GM12878 (cell line): ENCODE results near the gene LCP1. TPM values are rescaled to one million over a fixed set of nuclear protein-coding genes. Genes with fewer than 3 reads are reported as not detected.

Experiments
- ATAC-seq: fragments of 200-7000 bp; cut with Tn5 transposase; 3 replicates; pipeline ENCODE4 v1.9.1; 2020; ENCODE audit warnings: mild to moderate bottlenecking, moderate library complexity
- BruUV-seq: library from RNA; stranded (reverse); fragments of 400-500 nt; replicated peaks from 2 replicates; lab custom pipeline; 2021; lab: Mats Ljungman, UMichigan
- CTCF ChIA-PET: fragments of 300-600 bp; sonication (Branson Sonifier 250); formaldehyde crosslinking; extraction: SDS; loops from one replicate; lab custom pipeline; 2021; ENCODE audit warnings: inconsistent platforms; lab: Yijun Ruan, JAX
- POLR2A ChIA-PET: fragments of 350-600 bp; formaldehyde crosslinking; extraction: SDS; loops from one replicate; lab custom pipeline; 2021; ENCODE audit warnings: inconsistent platforms; lab: Charles Lee
- RAD21 ChIA-PET: fragments of 300-600 bp; sonication (Branson Sonifier 250); formaldehyde crosslinking; loops from one replicate; lab custom pipeline; 2023; ENCODE audit warnings: antibody characterized with exemption; ENCODE audit not compliant: unreplicated experiment; lab: Charles Lee
- SMC1A ChIA-PET: fragments of 300-600 bp; sonication (Branson Sonifier 250); formaldehyde crosslinking; loops from one replicate; lab custom pipeline; 2023; ENCODE audit not compliant: unreplicated experiment, uncharacterized antibody; lab: Charles Lee
- DNase-seq: peaks from one replicate; pipeline ENCODE4 v3.0.0-alpha.2; 2011; ENCODE audit warnings: low read depth, low spot score
- FAIRE-seq: peaks from 3 replicates; lab custom pipeline; 2011; peaks lifted over from hg19 to GRCh38; lab: Jason Lieb, UNC
- H2AFZ ChIP-seq: 2 replicates; pipeline ENCODE4 v1.6.0; 2011; ENCODE audit warnings: low read depth, low read length, control low read depth; ENCODE audit not compliant: control insufficient read depth
- H3K27ac ChIP-seq: 2 replicates; pipeline ENCODE4 v1.5.1; 2011; ENCODE audit warnings: control low read depth; ENCODE audit not compliant: control insufficient read depth, insufficient read depth
- H3K27me3 ChIP-seq, 2 experiments: replicated peaks in 1 of 2; 2 replicates each; pipeline versions ENCODE4 v1.6.0 to v1.6.1; 2011; ENCODE audit warnings: low read length in 1 of 2; ENCODE audit not compliant: control insufficient read depth in 2 of 2, insufficient read depth in 2 of 2
- H3K36me3 ChIP-seq, 2 experiments: 2 replicates each; pipeline ENCODE4 v1.5.1; 2011; ENCODE audit warnings: low read length in 1 of 2; ENCODE audit not compliant: control insufficient read depth in 2 of 2, insufficient read depth in 2 of 2
- H3K4me1 ChIP-seq: 2 replicates; pipeline ENCODE4 v1.6.1; 2011; ENCODE audit warnings: mild to moderate bottlenecking, low read length, moderate library complexity, mixed read lengths; ENCODE audit not compliant: control insufficient read depth, insufficient read depth
- H3K4me2 ChIP-seq: 2 replicates; pipeline ENCODE4 v1.6.0; 2011; ENCODE audit warnings: control low read depth; ENCODE audit not compliant: control insufficient read depth, insufficient read depth
- H3K4me3 ChIP-seq: fragments of 200-600 bp; sonication (generic); 2 replicates; pipeline ENCODE4 v1.5.1; 2016
- H3K79me2 ChIP-seq: 2 replicates; pipeline ENCODE4 v1.6.0; 2011; ENCODE audit warnings: low read length; ENCODE audit not compliant: control insufficient read depth, insufficient read depth
- H3K9ac ChIP-seq: 2 replicates; pipeline ENCODE4 v1.8.0; 2011; ENCODE audit warnings: low read length, control low read depth, mixed read lengths; ENCODE audit not compliant: control insufficient read depth, insufficient read depth
- H3K9me3 ChIP-seq: replicated peaks from 3 replicates; pipeline ENCODE4 v1.5.1; 2011; ENCODE audit warnings: mild to moderate bottlenecking, low read length; ENCODE audit not compliant: control insufficient read depth, insufficient read depth
- H4K20me1 ChIP-seq: 2 replicates; pipeline ENCODE4 v1.6.0; 2011; ENCODE audit not compliant: control insufficient read depth, insufficient read depth
- ATF2 ChIP-seq: IDR thresholded peaks from 2 replicates; pipeline ENCODE4 v1.6.1; 2012; ENCODE audit warnings: low read length, inconsistent platforms
- BHLHE40 ChIP-seq, 2 experiments: fragments of 450-650 bp in 1 of 2; IDR thresholded peaks; 2 replicates each; pipeline ENCODE4 v1.6.1; 2011 to 2017; ENCODE audit warnings: low read depth in 2 of 2, borderline replicate concordance in 1 of 2, improper control_type of control experiment in 1 of 2, low read length in 1 of 2, mild to moderate bottlenecking in 1 of 2
- CBX5 ChIP-seq: sonication (generic); IDR thresholded peaks from 2 replicates; pipeline ENCODE4 v1.6.1; 2016; ENCODE audit warnings: low read depth, moderate library complexity, mild to moderate bottlenecking, inconsistent platforms
- CEBPZ ChIP-seq: fragments of 150-350 bp; IDR thresholded peaks from 2 replicates; pipeline ENCODE4 v1.6.1; 2016; ENCODE audit warnings: low read depth, low read length
- CREB1 ChIP-seq: IDR thresholded peaks from 2 replicates; pipeline ENCODE4 v1.6.1; 2012; ENCODE audit warnings: low read depth, mild to moderate bottlenecking, inconsistent platforms
- CREM ChIP-seq: IDR thresholded peaks from 2 replicates; pipeline ENCODE4 v1.6.1; 2014; ENCODE audit warnings: antibody characterized with exemption, low read depth
- ETV6 ChIP-seq, 2 experiments: fragments of 450-650 bp in 1 of 2; IDR thresholded peaks in 1 of 2; conservative IDR thresholded peaks in 1 of 2; 2 replicates each; pipeline ENCODE4 v1.6.1; 2014; ENCODE audit warnings: antibody characterized with exemption in 1 of 2, borderline replicate concordance in 1 of 2, low read depth in 1 of 2, mild to moderate bottlenecking in 1 of 2, moderate library complexity in 1 of 2
- JUNB ChIP-seq: IDR thresholded peaks from 2 replicates; pipeline ENCODE4 v1.6.1; 2016; ENCODE audit warnings: antibody characterized with exemption, mild to moderate bottlenecking
- MEF2A ChIP-seq: IDR thresholded peaks from 2 replicates; pipeline ENCODE4 v1.6.1; 2011; ENCODE audit warnings: low read depth, mild to moderate bottlenecking, low read length, moderate library complexity; ENCODE audit not compliant: insufficient read depth
- REST ChIP-seq: IDR thresholded peaks from 2 replicates; pipeline ENCODE4 v1.6.1; 2012; ENCODE audit warnings: mild to moderate bottlenecking, low read depth, low read length
- RUNX3 ChIP-seq: IDR thresholded peaks from 2 replicates; pipeline ENCODE4 v1.6.1; 2012; ENCODE audit warnings: low read length, inconsistent platforms
- SP1 ChIP-seq: IDR thresholded peaks from one replicate; pipeline ENCODE4 v1.6.1; 2011; ENCODE audit warnings: low read depth, low read length
- TBL1XR1 ChIP-seq: IDR thresholded peaks from 2 replicates; pipeline ENCODE4 v1.6.1; 2012; ENCODE audit warnings: low read depth, low read length, improper control_type of control experiment
- whole genome bisulfite sequencing: methylation state at CpG from one replicate; pipeline ENCODE4 v1.1.6; 2016; ENCODE audit warnings: low lambda C conversion rate; ENCODE audit not compliant: insufficient replicate concordance, insufficient coverage; ENCODE audit errors: missing lambda C conversion rate; 5-methylcytosine and 5-hydroxymethylcytosine counted together
- in situ Hi-C: fragments of 300-500 bp; cut with MboI; formaldehyde crosslinking; loops from 9 replicates; pipeline ENCODE4 v1.14.3; 2018; ENCODE audit warnings: mixed read lengths
- intact Hi-C: fragments of 100-400 bp; cut with micrococcal nuclease; formaldehyde crosslinking; loops from one replicate; pipeline ENCODE4 v1.14.2; 2022; ENCODE audit not compliant: unreplicated experiment
- polyA plus RNA-seq, 11 experiments: library from polyadenylated mRNA; depleted of rRNA in 4 of 11; unstranded in 6 of 11; stranded (reverse) in 5 of 11; fragments of >200 nt; fragmentation: Nextera tagmentation in 4 of 11; fragmentation: Illumina TruSeq in 1 of 11; extraction: Ambion mirVana in 4 of 11; extraction: Trizol in 1 of 11; gene quantifications; 1 replicate in 1 of 11; 2 replicates in 10 of 11; pipeline versions ENCODE4 v1.2.1 to v1.2.3, GENCODE V29; 2011 to 2016; ENCODE audit warnings: inconsistent platforms in 2 of 11, missing spikeins in 2 of 11, low read depth in 1 of 11
- total RNA-seq, 4 experiments: library from RNA; depleted of rRNA in 3 of 4; stranded (reverse); fragments of >200 nt in 3 of 4; fragmentation: Illumina TruSeq in 1 of 4; extraction: Trizol in 1 of 4; gene quantifications; 2 replicates each; pipeline versions ENCODE4 v1.2.1 to v1.2.3, GENCODE V29; 2013 to 2021
- TF ChIP-seq, protein P1 (sequence below): IDR thresholded peaks from 2 replicates; pipeline ENCODE4 v1.6.1; 2011; ENCODE audit warnings: low read depth, mild to moderate bottlenecking, low read length, moderate library complexity, borderline replicate concordance; ENCODE audit errors: extremely low read depth

The LCP1 gene
- total and polyA plus RNA-seq, 10 of the 15 experiments (the other 5 are each of a cell fraction or from before 2014, with no cell fraction given): 775 to 2,201 (median 1,556) TPM

DNA sequence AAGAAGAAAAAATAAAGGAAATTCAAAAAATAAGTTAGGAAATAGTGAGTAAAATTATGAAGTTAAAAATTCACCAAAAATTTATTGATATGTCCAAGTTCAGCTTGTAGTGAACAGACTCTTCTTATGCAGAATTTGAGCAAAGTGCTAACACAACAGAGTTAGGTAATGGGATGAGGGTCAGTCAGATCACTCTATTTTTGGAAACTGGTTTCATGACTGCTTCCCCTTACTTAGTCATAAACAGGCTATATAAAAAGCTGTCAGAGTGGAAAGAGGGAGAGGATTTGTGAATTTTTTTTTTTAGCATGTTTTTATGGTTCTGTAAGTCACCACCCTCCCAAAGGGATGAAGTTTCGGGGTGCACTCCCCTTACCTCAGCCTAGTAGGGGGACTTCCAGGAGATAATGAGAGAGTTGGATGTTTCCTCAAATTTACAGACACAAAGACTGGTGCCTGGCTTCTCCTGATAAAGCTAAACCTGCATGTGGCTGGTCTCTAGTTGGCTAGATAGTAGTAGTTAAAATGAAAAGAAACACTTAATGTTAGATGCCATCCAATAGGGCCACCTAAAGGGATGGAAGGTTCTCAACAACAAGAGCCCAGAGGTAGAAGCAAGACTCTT is 81.7 kb downstream of the LCP1 start:
- H3K9me3 ChIP-seq: no peaks in the 10 kb centered on the region; the same call in 2 of the 3 replicates
- ChIA-PET RAD21 (no interaction called here), SMC1A (interaction anchor here (0.7 to 1.4 kb wide), 4 partner anchors 18 to 189 kb away, joined by 3 to 4 read pairs (median 4); no protein-coding TSS in a partner anchor), POLR2A (no interaction called here), CTCF (interaction anchor here (0.6 to 1.3 kb wide), 2 partner anchors 29 to 293 kb away, joined by 3 read pairs; no protein-coding TSS in a partner anchor)
- DNase-seq: no peak
- BruUV-seq: no TSS peak
- ATAC-seq: peak; percentile 79
- no peaks in the 10 kb centered on the region for H3K36me3 ChIP-seq
- H4K20me1 ChIP-seq: no peaks in the 10 kb centered on the region
- FAIRE-seq: no peak
- H3K79me2 ChIP-seq: no peaks in the 10 kb centered on the region
- peak overlapping the region; percentile 31 for H3K27ac ChIP-seq
- peaks cover 20% of the 10 kb centered on the region for H3K4me1 ChIP-seq
- peak overlapping the region; percentile 46; the same call in 1 of the 2 replicates for H2AFZ ChIP-seq
- 0% methylated on average over 1 of the region's 1 CpG for WGBS
- H3K4me3 ChIP-seq: no peak overlapping the region
- peak overlapping the region; percentile 41; the same call in 1 of the 2 replicates for H3K9ac ChIP-seq
- H3K4me2 ChIP-seq: peak overlapping the region; percentile 46
- in situ Hi-C loops (no loop called here), intact Hi-C loops (loop anchor here (2.0 kb wide), 1 partner anchor 48 kb away; the partner anchor contains the start of gene ZC3H13)
- H3K27me3 ChIP-seq: no peaks in the 10 kb centered on the region
- TF ChIP-seq BHLHE40 (IDR thresholded peaks at IDR 0.05; ENCODE audit: borderline replicate concordance in 1 of 2, low read depth in 2 of 2, low read length in 1 of 2) (no peak), JUNB (peak; percentile 61), CBX5 (0 out of 2 replicates have a peak, but pooled peaks have one; percentile 40), MEF2A (peak; percentile 96), RUNX3 (peak; percentile 53; the same call in 1 of the 2 replicates), CREM (peak; percentile 55; the same call in 1 of the 2 replicates), CREB1 (peak; percentile 42; the same call in 1 of the 2 replicates), ATF2 (peak; percentile 67), CEBPZ (no peak), TBL1XR1 (no peak), SP1 (no peak), REST (no peak), ETV6 (conservative IDR thresholded peaks at IDR 0.05 in 1 of 2, IDR thresholded peaks at IDR 0.05 in 1 of 2; ENCODE audit: borderline replicate concordance in 1 of 2, low read depth in 1 of 2) (peak in 1 of 2 experiments; percentile 37; a peak in 1 of 4 replicates)
- TF ChIP-seq, protein P1, sequence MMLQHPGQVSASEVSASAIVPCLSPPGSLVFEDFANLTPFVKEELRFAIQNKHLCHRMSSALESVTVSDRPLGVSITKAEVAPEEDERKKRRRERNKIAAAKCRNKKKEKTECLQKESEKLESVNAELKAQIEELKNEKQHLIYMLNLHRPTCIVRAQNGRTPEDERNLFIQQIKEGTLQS: no peak
